ENCODE results near the gene MAG.

Gene MAG

GRCh38 chr19:35291259-35291658 lies 702 bp upstream of the MAG start:
- peak in 1 of 2 experiments; percentile 63 for DNase-seq (ENCODE audit: low read depth in 1 of 2, low spot score in 1 of 2)
- TF ChIP-seq JUND (IDR thresholded peaks at IDR 0.05; ENCODE audit: low read depth), result no peak
- in situ Hi-C loops (cut with HindIII; ENCODE audit: low pct_unique_long_range_greater_than_20kb, low sequenced_read_pairs), result no loop called here

DNA sequence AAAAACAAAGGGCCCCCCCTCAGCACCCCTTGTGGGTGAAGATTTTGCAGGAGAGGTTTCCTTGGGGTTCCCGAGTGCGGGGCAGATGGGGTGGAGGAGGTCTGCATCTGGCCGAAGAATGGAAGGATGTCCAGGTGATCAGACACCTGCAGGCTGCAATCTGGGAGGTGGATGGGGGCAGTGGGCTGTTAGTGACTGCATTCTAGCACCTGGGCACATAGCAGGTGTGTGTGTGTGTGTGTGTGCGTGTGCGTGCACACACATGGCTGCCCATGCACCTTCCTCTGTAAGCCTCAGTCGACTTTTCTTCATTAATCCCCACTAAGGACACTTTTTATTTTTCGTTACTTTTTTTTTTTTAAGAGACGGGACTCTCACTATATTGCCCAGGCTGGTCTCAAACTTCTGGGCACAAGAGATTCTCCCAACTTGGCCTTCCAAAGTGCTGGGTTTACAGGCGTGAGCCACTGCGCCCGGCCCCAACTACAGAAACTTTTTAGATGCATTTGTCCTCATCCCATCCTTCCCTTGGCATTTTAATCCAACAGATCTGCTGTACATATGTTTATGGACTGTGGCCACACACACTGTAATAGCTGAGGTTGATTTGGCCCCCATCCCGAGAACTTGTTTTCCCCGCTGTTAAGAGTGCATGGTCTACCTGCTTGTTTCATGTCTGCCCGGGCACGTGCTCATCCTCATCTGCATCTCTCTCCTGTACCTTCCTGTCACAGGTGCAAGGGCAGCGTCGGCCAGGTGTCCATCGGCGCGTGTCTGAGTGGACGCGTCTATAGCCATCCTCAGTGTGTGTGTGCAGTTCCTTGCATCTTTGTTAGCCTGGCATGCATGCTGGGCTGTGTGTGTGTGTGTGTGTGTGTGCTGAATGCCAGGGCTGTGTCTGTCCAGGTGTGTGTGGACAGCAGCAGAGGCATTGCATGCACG lies 731 bp downstream of the MAG start:
- DNase-seq (ENCODE audit: low read depth in 1 of 2, low spot score in 1 of 2), result no peak
- no peak for TF ChIP-seq JUND (IDR thresholded peaks at IDR 0.05; ENCODE audit: low read depth)
- in situ Hi-C loops (cut with HindIII; ENCODE audit: low pct_unique_long_range_greater_than_20kb, low sequenced_read_pairs), result no loop called here

- in situ Hi-C loops (cut with HindIII; ENCODE audit: low pct_unique_long_range_greater_than_20kb, low sequenced_read_pairs), result no loop called here
- no peak for DNase-seq (ENCODE audit: low read depth in 1 of 2, low spot score in 1 of 2)
- no peak for TF ChIP-seq JUND (IDR thresholded peaks at IDR 0.05; ENCODE audit: low read depth)
Measured at GRCh38 chr19:35293363-35293739, 1.4 kb downstream of the MAG start.

DNA sequence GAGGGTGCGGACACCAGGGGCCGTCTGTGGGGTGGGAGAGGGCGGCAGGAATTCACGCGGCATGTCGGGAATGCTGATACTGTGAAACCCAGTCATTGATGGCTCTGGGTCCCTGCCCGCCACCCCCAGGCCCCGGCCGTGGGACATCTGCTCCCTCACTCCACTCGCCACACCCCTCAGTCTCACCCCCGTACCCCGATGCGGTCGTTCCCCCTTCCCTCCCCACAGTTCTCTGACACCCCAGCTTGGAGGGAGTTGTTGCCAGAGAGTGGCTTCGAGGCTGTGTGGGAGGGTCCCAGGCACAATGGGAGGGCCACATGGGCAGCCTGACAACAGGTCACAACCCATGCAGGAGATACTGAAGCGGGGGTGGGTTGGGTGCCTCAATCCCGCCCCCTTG lies 1.8 kb downstream of the MAG start:
- in situ Hi-C loops (cut with HindIII; ENCODE audit: low pct_unique_long_range_greater_than_20kb, low sequenced_read_pairs), result no loop called here
- TF ChIP-seq JUND (IDR thresholded peaks at IDR 0.05; ENCODE audit: low read depth), result no peak
- no peak for DNase-seq (ENCODE audit: low read depth in 1 of 2, low spot score in 1 of 2)

- no peak for TF ChIP-seq JUND (IDR thresholded peaks at IDR 0.05; ENCODE audit: low read depth)
- in situ Hi-C loops (cut with HindIII; ENCODE audit: low pct_unique_long_range_greater_than_20kb, low sequenced_read_pairs), result no loop called here
- no peak for DNase-seq (ENCODE audit: low read depth in 1 of 2, low spot score in 1 of 2)
Measured at GRCh38 chr19:35294328-35294727, 2.4 kb downstream of the MAG start.

GRCh38 chr19:35294859-35295791 lies 3.2 kb downstream of the MAG start:
- no peak for TF ChIP-seq JUND (IDR thresholded peaks at IDR 0.05; ENCODE audit: low read depth)
- no peak for DNase-seq (ENCODE audit: low read depth in 1 of 2, low spot score in 1 of 2)
- in situ Hi-C loops (cut with HindIII; ENCODE audit: low pct_unique_long_range_greater_than_20kb, low sequenced_read_pairs), result no loop called here

GRCh38 chr19:35295792-35296462 lies 4.0 kb downstream of the MAG start:
- TF ChIP-seq JUND (IDR thresholded peaks at IDR 0.05; ENCODE audit: low read depth), result no peak
- in situ Hi-C loops (cut with HindIII; ENCODE audit: low pct_unique_long_range_greater_than_20kb, low sequenced_read_pairs), result no loop called here
- no peak for DNase-seq (ENCODE audit: low read depth in 1 of 2, low spot score in 1 of 2)

DNA sequence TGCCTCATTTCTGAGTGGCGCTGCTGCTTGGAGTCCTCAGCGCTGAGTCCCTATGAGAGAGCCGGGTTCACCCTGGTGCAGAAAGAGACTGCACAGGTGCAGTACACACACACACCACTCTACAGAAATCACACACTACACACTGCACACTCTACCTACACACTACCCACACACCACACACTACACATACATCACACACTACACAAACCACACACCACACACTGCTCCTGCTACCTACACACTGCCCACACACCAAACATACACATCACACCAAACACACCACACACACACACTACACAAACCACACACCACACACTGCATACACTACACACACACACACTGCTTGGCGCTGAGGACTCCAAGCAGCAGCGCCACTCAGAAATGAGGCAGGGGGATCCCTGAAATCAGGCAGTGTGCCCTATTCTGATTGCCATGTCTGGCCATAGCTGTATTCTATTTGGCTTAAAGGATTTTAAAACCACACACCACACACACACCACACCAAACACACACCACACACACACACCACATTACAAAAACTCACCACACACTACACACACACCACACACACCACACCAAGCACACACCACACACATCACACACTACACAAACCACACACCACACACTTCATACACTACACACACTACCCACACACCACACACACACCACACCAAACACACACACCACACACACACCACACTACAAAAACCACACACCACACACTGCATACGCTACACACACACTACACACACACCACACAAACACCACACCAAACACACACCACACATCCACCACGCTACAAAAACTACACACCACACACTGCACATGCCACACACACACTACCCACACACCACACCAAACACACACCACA lies 4.9 kb downstream of the MAG start:
- TF ChIP-seq JUND (IDR thresholded peaks at IDR 0.05; ENCODE audit: low read depth), result no peak
- no peak for DNase-seq (ENCODE audit: low read depth in 1 of 2, low spot score in 1 of 2)
- in situ Hi-C loops (cut with HindIII; ENCODE audit: low pct_unique_long_range_greater_than_20kb, low sequenced_read_pairs), result no loop called here

DNA sequence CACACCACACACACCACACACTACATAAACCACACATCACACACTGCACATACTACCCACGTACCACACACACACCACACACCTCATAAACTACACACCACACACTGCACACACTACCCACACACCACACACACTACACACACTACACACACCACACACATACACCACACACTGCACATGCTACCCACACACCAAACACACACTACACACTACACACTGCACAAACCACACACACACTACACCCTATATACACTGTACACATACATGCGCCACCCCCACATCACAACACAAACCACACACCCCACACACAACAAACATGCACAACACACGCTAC lies 5.5 kb downstream of the MAG start:
- in situ Hi-C loops (cut with HindIII; ENCODE audit: low pct_unique_long_range_greater_than_20kb, low sequenced_read_pairs), result no loop called here
- no peak for TF ChIP-seq JUND (IDR thresholded peaks at IDR 0.05; ENCODE audit: low read depth)

GRCh38 chr19:35297922-35298321 lies 6.0 kb downstream of the MAG start:
- in situ Hi-C loops (cut with HindIII; ENCODE audit: low pct_unique_long_range_greater_than_20kb, low sequenced_read_pairs), result no loop called here
- DNase-seq (ENCODE audit: low read depth in 1 of 2, low spot score in 1 of 2), result no peak
- TF ChIP-seq JUND (IDR thresholded peaks at IDR 0.05; ENCODE audit: low read depth), result no peak

More for the DNA sequence above, 5.5 kb downstream of the MAG start:
- no peak for DNase-seq (ENCODE audit: low read depth in 1 of 2, low spot score in 1 of 2)

GRCh38 chr19:35298561-35298972 lies 6.6 kb downstream of the MAG start:
- in situ Hi-C loops (cut with HindIII; ENCODE audit: low pct_unique_long_range_greater_than_20kb, low sequenced_read_pairs), result no loop called here
- no peak for DNase-seq (ENCODE audit: low read depth in 1 of 2, low spot score in 1 of 2)
- no peak for TF ChIP-seq JUND (IDR thresholded peaks at IDR 0.05; ENCODE audit: low read depth)
